Sigmoid colon (tissue), 7 donors: Measurements from ENCODE around the gene PCDHAC2. TPM values are rescaled to one million over a fixed set of nuclear protein-coding genes. Genes with fewer than 3 reads are reported as not detected.

Experiments
- DNase-seq: peaks from one replicate; pipeline ENCODE4 v3.0.0-alpha.2; 2019
- H3K27ac ChIP-seq, 4 donors: fragments of 200-600 bp; sonication (generic); one replicate each; pipeline ENCODE4 v1.5.1; 2016 to 2019; ENCODE audit warnings: mild to moderate bottlenecking in 1 of 4
- H3K27me3 ChIP-seq, 3 donors: fragments of 200-600 bp; sonication (generic); one replicate each; pipeline ENCODE4 v1.5.1; 2019; ENCODE audit warnings: mild to moderate bottlenecking in 1 of 3
- H3K36me3 ChIP-seq, 4 donors: fragments of 200-600 bp; sonication (generic); one replicate each; pipeline ENCODE4 v1.5.1; 2016 to 2019
- H3K4me1 ChIP-seq, 4 donors: fragments of 200-600 bp; sonication (generic); one replicate each; pipeline ENCODE4 v1.5.1; 2017 to 2019
- H3K4me3 ChIP-seq, 4 donors: fragments of 200-600 bp; sonication (generic); one replicate each; pipeline ENCODE4 v1.5.1; 2017 to 2019; ENCODE audit warnings: mild to moderate bottlenecking in 2 of 4, moderate library complexity in 1 of 4
- H3K9me3 ChIP-seq, 4 donors: fragments of 200-600 bp in 3 of 4; sonication (generic) in 3 of 4; one replicate each; pipeline versions ENCODE4 v1.5.1 to v1.6.1; 2013 to 2019
- EP300 ChIP-seq, 4 donors: sonication (generic); formaldehyde crosslinking; IDR thresholded peaks; one replicate each; pipeline ENCODE4 v1.6.1; 2017; ENCODE audit warnings: antibody characterized with exemption in 4 of 4
- POLR2A ChIP-seq, 2 donors: fragments of 450-650 bp; IDR thresholded peaks; one replicate each; pipeline ENCODE4 v1.6.1; 2016; ENCODE audit warnings: antibody characterized with exemption in 2 of 2, mild to moderate bottlenecking in 2 of 2, moderate library complexity in 2 of 2
- POLR2AphosphoS5 ChIP-seq, 4 donors: sonication (generic); formaldehyde crosslinking; IDR thresholded peaks; one replicate each; pipeline ENCODE4 v1.6.1; 2017; ENCODE audit warnings: antibody characterized with exemption in 4 of 4
- WGBS, 2 donors: extraction: QIAGEN DNeasy Blood & Tissue Kit; methylation state at CpG; one replicate each; pipeline ENCODE4 v1.1.7; 2013; 5-methylcytosine and 5-hydroxymethylcytosine counted together
- intact Hi-C: fragments of 100-400 bp; cut with DNase I; formaldehyde crosslinking; loops from one replicate; pipeline ENCODE4 v1.15.1; 2023
- polyA plus RNA-seq, 3 donors: library from polyadenylated mRNA; stranded (reverse); fragments of 200-250 nt; gene quantifications; one replicate each; pipeline ENCODE4 v1.2.3, GENCODE V29; 2013
- total RNA-seq, 4 donors: library from RNA; depleted of rRNA; stranded (reverse); fragments of >200 nt; gene quantifications; one replicate each; pipeline ENCODE4 v1.1.0, GENCODE V29; 2016
- TF ChIP-seq, protein P1 (sequence below), 4 experiments: fragments of 450-650 bp in 3 of 4; fragments of 200-600 bp in 1 of 4; IDR thresholded peaks; one replicate each; pipeline ENCODE4 v1.5.1; 2016 to 2019; ENCODE audit warnings: antibody characterized with exemption in 4 of 4, mild to moderate bottlenecking in 3 of 4, moderate library complexity in 2 of 4
- donor health status: healthy with polysubstance abuse.
- donor health status: Bipolar disorder and iron deficiency.
- donor health status: healthy.

PCDHAC2 gene
- total and polyA plus RNA-seq, 7 donors, result 0.66 to 3.0 (median 2.1) TPM; not detected in 2

DNA sequence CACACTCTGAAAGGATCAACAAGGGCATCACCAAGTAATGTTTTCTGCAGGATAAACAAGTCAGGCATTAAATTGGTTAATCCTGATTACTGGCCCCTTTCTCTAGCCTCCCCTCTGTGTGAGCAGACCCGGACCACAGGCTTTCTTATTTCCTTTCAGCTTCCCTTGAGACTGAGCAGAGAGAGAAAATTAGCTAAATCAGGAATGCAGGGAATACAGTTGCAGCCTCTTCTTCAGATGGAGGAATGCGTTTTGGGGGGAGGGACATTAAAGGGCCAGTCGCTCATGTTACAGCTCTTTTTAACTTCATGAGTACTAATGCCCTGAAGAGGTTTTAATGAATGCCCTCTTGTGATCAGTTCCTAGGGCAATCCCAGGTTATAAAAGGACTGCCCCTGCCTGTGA is 19.8 kb downstream of the PCDHAC2 start:
- TF ChIP-seq POLR2A (IDR thresholded peaks at IDR 0.05) (no peak), POLR2AphosphoS5 (IDR thresholded peaks at IDR 0.05) (no peak), EP300 (IDR thresholded peaks at IDR 0.05) (no peak)
- TF ChIP-seq, protein P1, sequence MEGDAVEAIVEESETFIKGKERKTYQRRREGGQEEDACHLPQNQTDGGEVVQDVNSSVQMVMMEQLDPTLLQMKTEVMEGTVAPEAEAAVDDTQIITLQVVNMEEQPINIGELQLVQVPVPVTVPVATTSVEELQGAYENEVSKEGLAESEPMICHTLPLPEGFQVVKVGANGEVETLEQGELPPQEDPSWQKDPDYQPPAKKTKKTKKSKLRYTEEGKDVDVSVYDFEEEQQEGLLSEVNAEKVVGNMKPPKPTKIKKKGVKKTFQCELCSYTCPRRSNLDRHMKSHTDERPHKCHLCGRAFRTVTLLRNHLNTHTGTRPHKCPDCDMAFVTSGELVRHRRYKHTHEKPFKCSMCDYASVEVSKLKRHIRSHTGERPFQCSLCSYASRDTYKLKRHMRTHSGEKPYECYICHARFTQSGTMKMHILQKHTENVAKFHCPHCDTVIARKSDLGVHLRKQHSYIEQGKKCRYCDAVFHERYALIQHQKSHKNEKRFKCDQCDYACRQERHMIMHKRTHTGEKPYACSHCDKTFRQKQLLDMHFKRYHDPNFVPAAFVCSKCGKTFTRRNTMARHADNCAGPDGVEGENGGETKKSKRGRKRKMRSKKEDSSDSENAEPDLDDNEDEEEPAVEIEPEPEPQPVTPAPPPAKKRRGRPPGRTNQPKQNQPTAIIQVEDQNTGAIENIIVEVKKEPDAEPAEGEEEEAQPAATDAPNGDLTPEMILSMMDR (IDR thresholded peaks at IDR 0.05), result no peak
- H3K27ac ChIP-seq, result peak overlapping the region in 1 of 4 donors; percentile 55
- no peaks in the 10 kb centered on the region for H3K36me3 ChIP-seq
- intact Hi-C loops, result no loop called here
- H3K4me1 ChIP-seq, result no peaks in the 10 kb centered on the region
- H3K4me3 ChIP-seq, result no peak overlapping the region
- 17 to 25% methylated on average over 3 of the region's 3 CpGs for WGBS, 2 donors
- H3K9me3 ChIP-seq, result no peaks in the 10 kb centered on the region
- no peak for DNase-seq
- H3K27me3 ChIP-seq, result no peaks in the 10 kb centered on the region

DNA sequence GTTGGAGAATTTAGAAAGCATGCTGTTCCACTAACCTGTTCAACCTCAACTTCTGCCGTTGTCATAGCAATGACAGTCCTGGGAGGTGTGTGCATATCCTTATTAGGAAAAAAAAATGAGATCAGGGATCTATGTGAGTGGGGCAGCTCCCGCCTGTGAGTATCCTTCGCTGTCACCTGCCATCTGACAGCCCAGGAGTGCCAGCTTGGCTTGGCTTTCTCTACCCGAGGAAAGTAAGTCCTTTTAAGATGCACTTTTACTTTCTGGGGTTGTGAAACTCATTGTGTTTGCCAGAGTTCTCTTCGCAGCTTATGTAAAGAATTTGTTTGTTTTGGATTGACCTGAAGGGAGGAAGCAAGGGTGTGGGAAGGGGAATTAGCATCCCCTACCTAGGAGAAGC is 21.8 kb downstream of the PCDHAC2 start:
- Histone ChIP-seq H3K36me3 (no peaks in the 10 kb centered on the region), H3K9me3 (no peaks in the 10 kb centered on the region), H3K4me1 (no peaks in the 10 kb centered on the region), H3K27me3 (no peaks in the 10 kb centered on the region), H3K4me3 (no peak overlapping the region), H3K27ac (no peak overlapping the region)
- WGBS, 2 donors, result 50 to 53% methylated on average over 5 of the region's 5 CpGs
- intact Hi-C loops, result no loop called here
- TF ChIP-seq, protein P1 (IDR thresholded peaks at IDR 0.05), result no peak
- no peak for TF ChIP-seq EP300 (IDR thresholded peaks at IDR 0.05)
- TF ChIP-seq POLR2AphosphoS5 (IDR thresholded peaks at IDR 0.05), result no peak
- TF ChIP-seq POLR2A (IDR thresholded peaks at IDR 0.05), result no peak
- DNase-seq, result no peak

DNA sequence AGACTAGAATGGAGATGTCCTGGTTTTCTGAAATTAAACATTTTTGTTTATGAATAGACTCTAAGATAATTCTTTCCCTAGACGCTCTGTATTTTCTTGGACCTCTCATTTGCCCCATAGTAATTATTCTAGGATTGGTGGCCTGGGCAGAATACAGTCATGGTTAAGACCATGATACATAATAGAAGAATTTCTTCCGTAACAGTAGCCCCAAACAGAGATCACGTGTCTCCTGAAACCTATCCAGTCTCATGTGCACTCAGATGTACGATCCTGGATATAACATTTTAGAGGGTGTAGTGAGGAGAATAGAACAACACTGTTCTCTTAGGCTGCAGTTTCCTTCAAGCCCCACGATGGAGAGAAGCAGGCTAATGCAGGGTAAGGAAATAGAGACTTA is 22.3 kb downstream of the PCDHAC2 start:
- no peak overlapping the region for H3K27ac ChIP-seq
- 81% methylated on average over 5 of the region's 5 CpGs for WGBS, 2 donors

DNA sequence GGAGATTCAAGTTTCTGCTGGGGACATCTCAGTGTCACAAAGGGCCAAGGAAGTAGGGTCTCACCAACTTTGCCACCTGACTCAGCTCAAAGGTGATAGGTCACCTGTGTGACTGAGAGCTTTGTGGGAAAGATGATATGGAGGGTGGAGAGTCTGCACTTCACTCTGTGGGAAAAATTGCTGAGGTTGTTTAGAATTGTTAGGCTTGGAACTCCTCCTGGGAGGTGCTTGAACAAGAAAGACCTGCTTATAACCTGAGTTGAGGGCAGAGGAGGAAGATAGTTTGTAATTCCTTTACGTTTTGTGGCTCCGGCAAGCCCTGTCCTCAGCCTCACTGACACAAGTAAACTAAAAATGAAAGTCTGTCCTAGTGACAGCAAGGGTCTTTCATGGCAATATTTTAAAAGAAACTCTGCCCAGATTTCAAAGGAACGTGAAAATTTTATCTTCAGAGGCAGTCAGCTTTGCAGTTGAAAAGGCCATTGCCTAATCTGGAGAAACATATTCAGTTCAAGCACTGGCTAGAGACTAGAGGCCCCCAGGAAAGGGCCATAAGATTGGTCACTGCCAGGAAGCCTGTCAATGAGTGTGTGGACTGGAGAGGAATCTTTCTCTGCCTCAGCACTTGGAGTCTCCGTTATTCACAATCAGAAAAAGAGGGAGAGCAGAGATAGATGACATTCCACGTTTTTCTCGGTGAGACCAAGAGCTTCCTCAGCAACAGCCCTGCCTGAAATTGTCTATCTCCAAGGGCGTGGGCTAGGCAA is 23.2 kb downstream of the PCDHAC2 start:
- intact Hi-C loops, result no loop called here

More for the DNA sequence above, 22.3 kb downstream of the PCDHAC2 start:
- TF ChIP-seq POLR2AphosphoS5 (IDR thresholded peaks at IDR 0.05) (no peak), EP300 (IDR thresholded peaks at IDR 0.05) (no peak), POLR2A (IDR thresholded peaks at IDR 0.05) (no peak)
- TF ChIP-seq, protein P1 (IDR thresholded peaks at IDR 0.05), result no peak
- no peak for DNase-seq
- Histone ChIP-seq H3K27me3 (no peaks in the 10 kb centered on the region), H3K4me1 (no peaks in the 10 kb centered on the region), H3K9me3 (no peaks in the 10 kb centered on the region), H3K36me3 (no peaks in the 10 kb centered on the region), H3K4me3 (no peak overlapping the region)
- intact Hi-C loops, result no loop called here

More for the DNA sequence above, 23.2 kb downstream of the PCDHAC2 start:
- H3K4me3 ChIP-seq, result no peak overlapping the region
- H3K36me3 ChIP-seq, result no peaks in the 10 kb centered on the region
- H3K9me3 ChIP-seq, result no peaks in the 10 kb centered on the region
- no peaks in the 10 kb centered on the region for H3K27me3 ChIP-seq
- no peaks in the 10 kb centered on the region for H3K4me1 ChIP-seq
- WGBS, 2 donors, result 62 to 75% methylated on average over 7 of the region's 7 CpGs
- no peak overlapping the region for H3K27ac ChIP-seq
- no peak for DNase-seq
- TF ChIP-seq, protein P1 (IDR thresholded peaks at IDR 0.05), result no peak
- no peak for TF ChIP-seq POLR2A (IDR thresholded peaks at IDR 0.05)
- no peak for TF ChIP-seq POLR2AphosphoS5 (IDR thresholded peaks at IDR 0.05)
- TF ChIP-seq EP300 (IDR thresholded peaks at IDR 0.05), result no peak
